Activated CD4-positive, alpha-beta T cell treated with anti-CD3 and anti-CD28 coated beads, Interleukin-2, amount 50 U/mL, for 4 hours (primary cell): ENCODE measurements around the gene BSN.

ENCODE experiments used
- DNase-seq, 2 experiments: peaks; one replicate each; pipeline ENCODE4 v3.0.0-alpha.2; 2020

BSN gene

DNA sequence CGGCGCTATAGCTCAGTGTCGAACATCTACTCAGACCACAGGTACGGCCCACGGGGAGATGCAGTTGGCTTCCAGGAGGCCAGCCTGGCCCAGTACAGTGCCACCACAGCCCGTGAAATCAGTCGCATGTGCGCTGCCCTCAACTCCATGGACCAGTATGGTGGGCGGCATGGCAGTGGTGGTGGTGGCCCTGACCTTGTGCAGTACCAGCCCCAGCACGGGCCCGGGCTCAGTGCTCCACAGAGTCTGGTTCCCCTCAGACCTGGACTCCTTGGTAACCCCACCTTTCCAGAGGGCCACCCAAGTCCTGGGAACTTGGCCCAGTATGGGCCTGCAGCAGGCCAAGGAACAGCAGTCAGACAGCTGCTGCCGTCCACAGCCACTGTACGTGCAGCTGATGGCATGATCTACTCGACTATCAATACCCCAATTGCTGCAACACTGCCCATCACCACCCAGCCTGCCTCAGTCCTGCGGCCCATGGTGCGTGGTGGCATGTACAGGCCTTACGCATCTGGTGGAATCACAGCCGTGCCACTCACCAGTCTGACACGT lies 101.5 kb downstream of the BSN start:
- no peak for DNase-seq

DNA sequence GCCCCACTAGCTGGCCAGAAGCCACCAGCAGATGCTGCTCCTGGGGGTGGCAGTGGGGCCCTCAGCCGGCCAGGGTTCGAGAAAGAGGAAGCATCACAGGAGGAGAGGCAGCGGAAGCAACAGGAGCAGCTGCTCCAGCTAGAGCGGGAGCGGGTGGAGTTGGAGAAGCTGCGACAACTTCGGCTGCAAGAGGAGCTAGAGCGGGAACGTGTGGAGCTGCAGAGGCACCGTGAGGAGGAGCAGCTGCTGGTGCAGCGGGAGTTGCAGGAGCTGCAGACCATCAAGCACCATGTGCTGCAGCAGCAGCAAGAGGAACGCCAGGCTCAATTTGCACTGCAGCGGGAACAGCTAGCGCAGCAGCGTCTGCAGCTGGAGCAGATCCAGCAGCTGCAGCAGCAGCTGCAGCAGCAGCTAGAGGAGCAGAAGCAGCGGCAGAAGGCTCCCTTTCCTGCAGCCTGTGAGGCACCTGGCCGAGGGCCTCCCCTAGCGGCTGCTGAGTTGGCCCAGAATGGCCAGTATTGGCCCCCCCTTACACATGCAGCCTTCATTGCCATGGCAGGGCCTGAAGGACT lies 102.3 kb downstream of the BSN start:
- no peak for DNase-seq

DNA sequence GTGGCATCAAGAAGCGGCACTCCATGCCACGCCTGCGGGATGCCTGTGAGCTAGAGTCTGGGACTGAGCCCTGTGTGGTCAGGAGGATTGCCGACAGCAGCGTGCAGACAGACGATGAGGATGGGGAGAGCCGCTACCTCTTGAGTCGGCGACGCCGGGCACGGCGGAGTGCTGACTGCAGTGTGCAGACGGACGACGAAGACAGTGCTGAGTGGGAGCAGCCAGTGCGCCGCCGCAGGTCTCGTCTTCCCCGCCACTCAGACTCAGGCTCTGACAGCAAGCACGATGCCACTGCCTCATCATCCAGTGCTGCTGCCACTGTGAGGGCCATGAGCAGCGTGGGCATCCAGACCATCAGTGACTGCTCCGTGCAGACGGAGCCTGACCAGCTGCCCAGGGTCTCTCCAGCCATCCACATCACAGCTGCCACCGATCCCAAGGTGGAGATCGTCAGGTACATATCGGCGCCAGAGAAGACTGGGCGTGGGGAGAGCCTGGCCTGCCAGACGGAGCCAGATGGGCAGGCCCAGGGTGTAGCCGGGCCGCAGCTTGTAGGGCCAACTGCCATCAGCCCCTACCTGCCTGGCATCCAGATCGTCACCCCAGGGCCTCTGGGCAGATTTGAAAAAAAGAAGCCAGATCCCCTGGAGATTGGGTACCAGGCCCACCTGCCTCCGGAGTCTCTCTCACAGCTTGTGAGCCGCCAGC lies 103.1 kb downstream of the BSN start:
- no peak for DNase-seq

DNA sequence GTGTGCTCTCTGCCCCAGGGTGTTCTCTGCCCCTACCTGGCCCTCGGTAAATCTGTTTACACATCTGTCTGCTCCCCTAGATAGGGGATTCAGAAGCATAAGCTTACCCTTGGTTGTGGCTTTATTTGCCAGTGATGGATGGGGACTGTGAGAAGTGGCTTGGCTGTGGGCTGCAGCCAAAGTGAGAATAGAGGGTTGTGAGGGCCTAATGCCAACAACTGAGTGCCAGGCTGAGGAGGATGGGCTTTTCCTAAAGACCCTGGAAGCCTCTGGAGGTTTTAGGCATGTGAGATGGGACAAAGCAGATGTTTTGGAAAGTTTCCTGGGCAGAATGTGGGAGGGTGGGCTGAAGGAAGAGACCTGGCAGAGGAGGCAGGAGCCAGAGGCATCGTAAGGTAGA lies 104.4 kb downstream of the BSN start:
- DNase-seq, result no peak

GRCh38 chr3:49659756-49660155 lies 105.5 kb downstream of the BSN start:
- DNase-seq, result no peak

DNA sequence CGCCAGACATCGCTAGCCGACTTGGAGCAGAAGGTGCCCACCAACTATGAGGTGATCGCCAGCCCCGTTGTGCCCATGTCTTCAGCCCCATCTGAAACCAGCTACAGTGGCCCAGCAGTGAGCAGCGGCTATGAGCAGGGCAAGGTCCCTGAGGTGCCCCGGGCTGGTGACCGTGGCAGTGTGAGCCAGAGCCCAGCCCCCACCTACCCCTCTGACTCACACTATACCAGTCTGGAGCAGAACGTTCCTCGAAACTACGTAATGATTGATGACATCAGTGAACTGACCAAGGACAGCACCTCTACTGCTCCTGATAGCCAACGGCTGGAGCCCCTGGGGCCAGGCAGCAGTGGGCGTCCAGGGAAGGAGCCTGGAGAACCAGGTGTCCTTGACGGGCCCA lies 107.0 kb downstream of the BSN start:
- no peak for DNase-seq

DNA sequence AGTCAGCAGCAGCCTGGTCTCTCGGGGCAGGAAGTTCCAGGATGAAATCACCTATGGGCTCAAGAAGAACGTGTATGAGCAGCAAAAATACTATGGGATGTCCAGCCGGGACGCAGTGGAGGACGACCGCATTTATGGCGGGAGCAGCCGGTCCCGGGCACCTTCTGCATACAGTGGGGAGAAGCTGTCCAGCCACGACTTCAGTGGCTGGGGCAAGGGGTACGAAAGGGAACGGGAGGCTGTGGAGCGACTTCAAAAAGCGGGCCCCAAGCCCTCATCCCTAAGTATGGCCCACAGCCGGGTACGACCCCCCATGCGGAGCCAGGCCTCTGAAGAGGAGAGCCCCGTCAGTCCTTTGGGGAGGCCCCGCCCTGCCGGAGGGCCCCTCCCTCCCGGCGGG lies 107.7 kb downstream of the BSN start:
- DNase-seq, result no peak

GRCh38 chr3:49662720-49663413 lies 108.6 kb downstream of the BSN start:
- no peak for DNase-seq

DNA sequence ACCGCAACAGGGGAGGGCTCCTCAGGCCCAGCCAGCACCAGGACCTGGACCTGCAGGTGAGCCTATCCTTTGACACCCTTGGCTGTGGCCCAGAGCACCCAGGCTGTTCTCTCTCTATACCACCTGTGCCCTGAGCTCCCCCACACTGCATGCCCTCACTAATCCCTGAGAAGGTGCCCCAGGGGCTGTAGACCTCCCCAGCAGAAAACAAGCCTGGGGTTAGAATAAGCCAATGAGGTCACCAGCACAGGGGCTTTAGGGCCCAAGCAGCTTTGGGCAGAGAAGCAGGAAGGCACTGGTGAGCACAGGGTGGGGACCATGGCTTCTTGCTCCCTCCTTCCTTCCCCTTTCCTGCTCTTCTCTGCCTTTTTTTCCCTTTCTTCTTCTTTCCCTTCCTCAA lies 109.6 kb downstream of the BSN start:
- DNase-seq, result no peak

DNA sequence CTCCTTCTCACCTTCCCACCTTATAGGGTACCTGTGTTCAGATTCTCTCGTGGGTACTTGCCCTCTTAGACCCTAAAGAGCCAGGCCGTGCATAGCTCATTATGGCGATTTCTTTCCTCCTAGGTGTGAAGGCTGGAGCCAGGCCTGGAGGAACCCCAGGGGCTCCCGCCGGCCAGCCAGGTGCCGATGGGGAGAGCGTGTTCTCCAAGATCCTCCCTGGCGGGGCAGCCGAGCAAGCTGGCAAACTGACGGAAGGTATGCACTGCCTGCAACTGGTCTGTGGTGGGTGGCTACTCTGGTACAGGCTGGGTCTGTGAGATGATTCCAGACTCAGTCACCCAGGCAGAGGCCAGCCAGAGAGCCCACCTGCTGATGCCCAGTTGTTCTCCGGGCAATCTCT lies 110.0 kb downstream of the BSN start:
- no peak for DNase-seq

DNA sequence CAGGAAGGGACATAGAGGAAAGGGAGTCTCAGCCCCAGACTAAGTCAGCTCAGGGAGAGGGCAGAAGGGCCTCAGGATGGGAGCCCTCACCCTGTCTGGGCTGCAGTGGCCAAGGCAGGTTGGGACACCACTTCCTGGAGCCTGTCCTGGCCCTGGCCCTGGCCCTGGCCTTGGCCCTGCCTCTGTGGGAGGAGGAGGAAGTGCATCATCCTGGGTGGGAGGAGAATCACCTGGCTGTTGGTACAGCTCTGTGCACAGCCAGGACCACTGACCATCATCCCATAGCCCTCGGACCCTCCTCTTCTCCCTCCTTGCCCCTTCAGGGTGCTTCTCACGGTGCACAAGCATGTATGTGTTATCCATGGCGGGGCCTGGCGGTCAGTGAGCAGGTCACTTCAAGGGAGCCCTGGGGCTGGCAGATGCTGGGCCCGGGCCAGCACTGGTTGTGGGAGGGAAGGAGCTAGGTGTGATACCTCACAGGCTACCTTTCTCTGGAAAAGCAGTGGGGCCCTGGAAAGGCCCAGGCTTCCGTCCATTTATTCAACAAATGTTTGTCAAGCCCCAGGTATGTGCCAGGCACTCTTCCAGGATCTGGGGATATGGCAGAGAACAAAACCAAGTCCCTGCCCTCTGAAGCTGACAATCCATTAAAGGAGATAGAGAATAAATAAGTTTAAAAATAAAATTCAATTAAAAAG lies 111.7 kb downstream of the BSN start:
- no peak for DNase-seq

DNA sequence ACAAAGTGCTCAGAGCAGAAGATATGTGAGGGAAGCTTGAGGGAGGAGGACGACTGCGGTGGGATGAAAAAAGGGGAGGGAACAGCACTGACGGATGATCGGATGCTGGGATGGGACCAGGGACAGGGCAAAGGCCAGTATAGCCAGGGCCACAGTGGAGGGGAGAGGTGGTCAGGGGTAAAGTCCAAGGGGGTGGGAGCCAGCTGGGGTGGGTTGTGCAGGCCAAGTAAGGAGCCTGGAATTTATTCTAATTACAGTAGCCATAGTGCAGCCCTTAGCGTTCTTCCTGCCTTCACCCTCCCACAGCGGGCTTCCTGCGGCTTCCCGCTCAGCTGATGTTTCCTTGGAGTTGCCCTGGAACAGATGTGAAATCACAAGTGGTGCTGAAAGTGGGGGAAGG lies 112.3 kb downstream of the BSN start:
- no peak for DNase-seq

- DNase-seq, result no peak
Measured at GRCh38 chr3:49667701-49668413, 113.6 kb downstream of the BSN start.

DNA sequence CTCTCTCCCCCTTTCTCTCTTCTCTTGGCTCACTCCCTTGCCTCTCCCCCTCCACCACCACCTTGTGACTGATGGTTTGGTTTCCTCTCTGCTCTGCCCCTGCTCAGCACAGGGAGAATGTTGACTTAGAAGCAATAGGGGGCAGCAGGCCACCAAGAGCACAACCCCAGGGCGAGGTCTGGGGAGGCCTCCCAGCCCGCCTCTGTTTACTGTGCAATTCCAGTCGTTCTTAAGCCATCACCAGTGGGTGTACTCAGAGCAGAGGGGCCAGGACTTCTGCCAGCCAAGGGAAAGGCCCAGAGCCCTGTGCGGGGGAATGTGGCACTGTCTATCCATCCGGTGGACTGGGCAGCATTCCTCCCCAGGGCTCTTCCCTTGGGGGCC lies 114.1 kb downstream of the BSN start:
- DNase-seq, result no peak

DNA sequence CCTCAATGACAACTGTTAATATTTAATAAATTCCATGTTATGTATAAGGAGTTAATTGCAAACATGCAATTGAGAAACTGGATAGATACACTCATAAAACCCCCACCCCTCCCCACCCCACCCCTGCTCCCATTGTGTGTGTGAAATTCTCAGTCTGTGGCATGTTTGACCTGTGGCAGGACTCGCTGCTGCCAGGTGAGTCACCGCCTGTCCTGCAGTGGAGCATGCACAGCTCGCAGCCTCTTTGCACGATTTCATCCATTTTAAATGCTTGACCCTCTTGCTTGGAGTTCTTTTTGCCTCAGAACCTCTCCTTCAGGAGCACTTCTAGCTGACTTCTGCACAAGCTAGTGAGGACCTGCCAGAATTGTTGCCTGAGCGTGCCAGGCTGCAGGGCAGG lies 114.6 kb downstream of the BSN start:
- DNase-seq, result no peak

DNA sequence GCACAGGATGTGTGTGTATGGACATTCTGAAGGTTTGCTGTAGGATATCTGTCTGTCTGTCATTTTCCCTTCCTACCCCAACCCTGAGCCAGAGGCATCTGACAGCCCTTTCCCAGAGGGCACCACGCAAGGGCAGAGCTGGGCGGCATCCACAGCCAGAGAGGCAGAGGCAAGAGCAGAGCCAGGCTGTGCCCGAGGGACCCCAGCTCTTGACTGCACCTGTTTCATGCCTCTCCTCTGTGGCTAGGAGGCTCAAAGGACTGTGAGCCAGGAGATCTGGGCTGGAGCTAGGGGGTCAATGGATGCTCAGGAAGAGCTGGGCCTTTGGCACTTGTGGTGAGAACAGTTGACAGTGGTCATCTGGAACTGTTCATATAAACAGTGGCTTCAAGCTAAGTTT lies 115.1 kb downstream of the BSN start:
- no peak for DNase-seq

- no peak for DNase-seq
Measured at GRCh38 chr3:49670940-49671290, 116.6 kb downstream of the BSN start.

DNA sequence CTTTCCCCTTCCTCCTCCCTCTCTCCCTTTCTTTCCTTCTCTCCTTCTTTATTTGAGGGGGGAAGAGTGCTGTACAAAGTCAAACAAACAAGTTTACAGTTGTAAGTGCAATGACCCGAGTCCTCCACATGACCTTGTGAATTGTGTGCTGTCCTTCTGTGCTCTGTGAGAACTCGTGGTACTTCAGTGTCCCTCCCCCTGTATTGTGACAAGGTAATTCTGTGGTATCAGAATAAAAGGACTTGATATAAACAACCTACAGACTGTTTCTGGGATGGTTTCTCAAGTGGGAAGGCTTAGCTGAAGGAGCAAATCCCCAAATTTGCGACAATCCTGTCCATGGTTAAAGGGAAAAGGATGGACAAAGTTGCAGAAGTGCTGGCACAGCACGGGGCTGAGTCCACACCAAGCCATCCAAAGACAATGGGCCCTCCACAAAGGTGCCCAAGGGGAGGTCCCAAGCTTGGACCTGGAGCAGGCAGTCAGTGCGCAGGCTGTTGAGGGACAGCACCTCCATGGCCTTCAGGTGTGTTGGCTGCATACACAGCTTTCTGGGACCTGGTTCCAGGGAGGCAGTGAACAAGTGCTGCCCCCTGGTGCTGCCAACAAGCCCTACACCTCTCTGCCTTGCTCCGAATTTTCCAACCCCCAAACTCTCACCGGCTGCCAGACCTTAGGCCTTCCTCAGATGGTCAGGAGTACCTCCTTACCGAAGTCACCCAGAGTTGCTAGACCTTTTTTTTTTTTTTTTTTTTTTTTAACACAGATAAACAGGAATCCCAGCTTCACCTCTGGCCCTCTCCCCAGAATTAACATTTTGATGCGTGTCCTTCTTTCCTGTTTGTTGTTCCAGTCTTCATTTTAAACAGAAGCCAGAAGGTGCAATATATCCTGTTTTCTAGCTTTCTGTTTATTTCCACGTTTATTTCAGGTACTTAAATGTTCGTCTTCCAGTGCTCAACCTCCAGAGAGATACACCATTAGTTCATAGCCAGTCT lies 117.3 kb downstream of the BSN start:
- DNase-seq, result peak; percentile 64 to 71

DNA sequence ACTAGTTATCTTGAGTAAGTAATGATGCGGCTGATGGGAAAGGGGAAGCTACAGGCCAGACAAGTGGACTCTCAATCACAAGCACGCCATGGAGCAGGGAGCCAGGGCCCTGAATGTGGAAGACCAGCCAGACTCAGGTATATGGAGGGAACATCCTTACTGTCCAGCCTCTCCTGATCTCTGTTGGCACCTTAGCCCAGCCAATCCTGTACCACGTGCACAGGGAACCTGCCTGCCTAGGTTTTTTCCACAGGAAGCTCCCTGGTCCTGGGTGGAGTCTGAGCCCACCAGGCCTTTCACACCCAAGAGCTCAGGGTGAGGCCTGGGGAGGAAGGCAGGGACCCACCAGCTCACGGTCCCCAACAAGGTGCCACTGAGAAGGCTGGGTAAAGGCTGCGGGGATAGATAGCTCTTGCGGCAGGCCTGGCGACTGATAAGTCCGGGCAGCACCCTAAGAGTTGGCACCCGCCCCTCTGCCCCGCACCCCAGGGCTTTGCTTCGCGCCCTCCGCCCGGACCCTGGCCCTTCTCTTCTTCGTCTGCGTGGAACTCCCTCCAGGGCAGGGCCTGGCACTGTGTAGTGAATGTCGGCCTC lies 118.9 kb downstream of the BSN start:
- DNase-seq, result no peak

- DNase-seq, result peak; percentile 93 to 96
Measured at GRCh38 chr3:49673715-49674496, 119.6 kb downstream of the BSN start, which contains the start of gene APEH. Gene APEH (plus strand): TSS chr3:49674351. CDS start chr3:49674402, 51 bp downstream.
